Choroid plexus epithelial cell (primary cell): ENCODE data around the gene GALP.
A peak's percentile ranks its signal among the peaks of the same experiment; 100 is the strongest.
"Not testable (repeated sequence)": the region's sequence is repeated elsewhere in the genome, so short reads cannot be mapped to it uniquely, and the experiment has no call there.

Experiments
- DNase-seq: peaks from one replicate; pipeline ENCODE4 v3.0.0-alpha.2; 2010; ENCODE audit warnings: low read depth
- H3K4me3 ChIP-seq: 2 replicates; pipeline ENCODE4 v1.5.1; 2011; ENCODE audit warnings: low read depth, mild to moderate bottlenecking, control low read depth, low read length, moderate library complexity
- TF ChIP-seq, protein P1 (sequence below): conservative IDR thresholded peaks from 2 replicates; pipeline ENCODE4 v1.5.1; 2011; ENCODE audit warnings: low read depth, mild to moderate bottlenecking, control low read depth, inconsistent platforms, low read length, moderate library complexity

Gene GALP

DNA sequence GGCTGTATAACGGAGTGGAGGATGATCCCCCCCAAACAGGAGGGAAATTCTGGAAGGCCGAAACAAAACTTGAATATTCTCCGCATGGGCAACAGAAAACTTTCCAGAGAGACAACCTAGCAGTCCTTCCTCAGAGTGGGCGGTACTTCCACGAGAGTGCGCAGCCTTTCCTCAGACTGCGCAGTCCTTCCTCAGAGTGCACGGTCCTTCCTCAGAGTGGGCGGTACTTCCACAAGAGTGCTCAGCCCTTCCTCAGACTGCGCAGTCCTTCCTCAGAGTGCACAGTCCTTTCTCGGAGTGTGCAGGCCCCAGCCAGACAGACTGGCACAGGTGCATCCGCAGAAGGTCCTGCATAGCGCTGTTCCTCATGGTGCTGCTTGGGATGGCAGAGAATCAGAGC, 12.7 kb upstream of the GALP start:
- no peak for DNase-seq
- TF ChIP-seq, protein P1, sequence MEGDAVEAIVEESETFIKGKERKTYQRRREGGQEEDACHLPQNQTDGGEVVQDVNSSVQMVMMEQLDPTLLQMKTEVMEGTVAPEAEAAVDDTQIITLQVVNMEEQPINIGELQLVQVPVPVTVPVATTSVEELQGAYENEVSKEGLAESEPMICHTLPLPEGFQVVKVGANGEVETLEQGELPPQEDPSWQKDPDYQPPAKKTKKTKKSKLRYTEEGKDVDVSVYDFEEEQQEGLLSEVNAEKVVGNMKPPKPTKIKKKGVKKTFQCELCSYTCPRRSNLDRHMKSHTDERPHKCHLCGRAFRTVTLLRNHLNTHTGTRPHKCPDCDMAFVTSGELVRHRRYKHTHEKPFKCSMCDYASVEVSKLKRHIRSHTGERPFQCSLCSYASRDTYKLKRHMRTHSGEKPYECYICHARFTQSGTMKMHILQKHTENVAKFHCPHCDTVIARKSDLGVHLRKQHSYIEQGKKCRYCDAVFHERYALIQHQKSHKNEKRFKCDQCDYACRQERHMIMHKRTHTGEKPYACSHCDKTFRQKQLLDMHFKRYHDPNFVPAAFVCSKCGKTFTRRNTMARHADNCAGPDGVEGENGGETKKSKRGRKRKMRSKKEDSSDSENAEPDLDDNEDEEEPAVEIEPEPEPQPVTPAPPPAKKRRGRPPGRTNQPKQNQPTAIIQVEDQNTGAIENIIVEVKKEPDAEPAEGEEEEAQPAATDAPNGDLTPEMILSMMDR: no peak

DNA sequence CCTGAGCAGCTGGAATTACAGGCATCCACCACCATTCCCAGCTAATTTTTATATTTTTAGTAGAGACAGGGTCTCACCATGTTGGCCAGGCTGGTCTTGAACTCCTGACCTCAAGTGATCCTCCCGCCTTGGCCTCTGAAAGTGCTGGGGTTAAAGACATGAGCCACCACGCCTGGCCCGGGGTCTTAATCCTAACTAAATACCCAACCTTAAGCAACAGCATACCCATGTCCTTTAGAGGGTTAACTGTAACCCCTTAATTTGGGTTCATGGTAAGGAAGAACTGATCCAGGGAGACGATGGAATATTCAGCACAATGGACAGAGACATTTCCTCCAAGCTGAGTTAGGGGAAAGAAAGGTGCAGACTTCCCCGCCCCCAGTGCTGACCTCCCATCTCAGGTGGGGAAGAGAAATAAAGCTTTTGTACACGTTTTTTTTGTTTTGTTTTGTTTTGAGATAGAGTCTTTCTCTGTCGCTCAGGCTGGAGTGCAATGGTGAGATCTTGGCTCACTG, 8.7 kb upstream of the GALP start:
- no peak overlapping the region for H3K4me3 ChIP-seq
- peak; percentile 21 for DNase-seq
- TF ChIP-seq, protein P1: no peak

More for the DNA sequence above, 12.7 kb upstream of the GALP start:
- H3K4me3 ChIP-seq: no peak overlapping the region

DNA sequence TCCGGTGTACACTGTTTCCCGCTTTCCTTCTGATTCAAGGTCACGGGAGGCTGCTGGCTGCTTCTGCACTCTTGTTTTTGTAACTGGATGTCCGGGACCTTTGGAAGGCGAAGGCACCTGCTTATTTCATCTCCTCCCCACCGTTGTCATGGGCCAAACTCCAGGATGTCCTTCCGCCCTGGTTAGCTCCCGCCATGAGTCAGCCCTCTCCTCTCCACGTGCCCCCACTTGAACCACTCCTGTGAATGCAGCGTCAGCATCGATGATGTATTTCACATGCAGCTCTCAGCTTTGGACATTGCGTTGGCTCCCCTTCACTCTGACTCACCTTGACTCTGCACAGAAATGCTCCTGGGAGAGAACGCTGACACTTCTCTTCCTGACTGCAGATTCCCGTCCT, 5.5 kb upstream of the GALP start:
- peak; percentile 25 for DNase-seq
- H3K4me3 ChIP-seq: no peak overlapping the region
- TF ChIP-seq, protein P1: no peak

DNA sequence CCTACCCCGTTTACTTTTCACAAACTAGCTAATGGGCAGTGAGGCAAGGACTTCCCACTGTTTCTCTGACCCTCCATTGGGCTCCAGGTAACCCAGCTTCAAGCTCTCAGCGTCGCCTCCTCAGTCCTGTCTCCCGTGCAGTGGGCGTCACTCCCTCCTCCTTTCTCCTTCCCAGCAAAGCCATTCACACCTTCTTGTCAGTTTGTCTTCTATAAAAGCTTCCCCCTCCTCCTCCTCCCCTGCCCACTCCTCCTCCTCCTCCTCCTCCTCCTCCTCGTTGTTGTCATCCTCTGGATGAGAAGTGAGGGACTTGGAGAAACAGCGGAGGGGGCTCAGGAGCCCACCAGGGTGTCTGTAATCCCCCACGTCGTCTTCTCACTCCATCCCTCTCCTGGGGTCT, 1.7 kb upstream of the GALP start:
- DNase-seq: no peak
- TF ChIP-seq, protein P1: no peak
- H3K4me3 ChIP-seq: no peak overlapping the region

DNA sequence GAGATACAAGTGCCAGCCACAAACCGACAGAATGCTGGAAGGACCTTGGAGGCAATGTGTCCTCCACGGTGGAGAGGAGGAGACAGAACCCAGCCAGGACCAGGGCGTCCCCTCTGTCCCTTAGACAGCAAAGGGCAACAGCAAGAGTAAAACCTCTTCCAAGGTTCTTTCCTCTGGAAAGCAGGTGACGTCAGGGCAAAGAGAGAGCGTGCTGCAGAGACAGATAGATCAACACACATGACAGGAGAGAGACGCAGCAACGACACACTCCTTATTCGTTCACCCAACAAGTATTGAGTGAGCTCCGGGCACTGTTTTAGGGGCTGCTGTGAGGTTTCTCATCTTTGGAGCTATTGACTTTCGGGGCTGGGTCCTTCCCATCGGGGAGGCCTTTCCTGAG, 1.3 kb upstream of the GALP start:
- DNase-seq: no peak
- H3K4me3 ChIP-seq: no peak overlapping the region
- TF ChIP-seq, protein P1: no peak

DNA sequence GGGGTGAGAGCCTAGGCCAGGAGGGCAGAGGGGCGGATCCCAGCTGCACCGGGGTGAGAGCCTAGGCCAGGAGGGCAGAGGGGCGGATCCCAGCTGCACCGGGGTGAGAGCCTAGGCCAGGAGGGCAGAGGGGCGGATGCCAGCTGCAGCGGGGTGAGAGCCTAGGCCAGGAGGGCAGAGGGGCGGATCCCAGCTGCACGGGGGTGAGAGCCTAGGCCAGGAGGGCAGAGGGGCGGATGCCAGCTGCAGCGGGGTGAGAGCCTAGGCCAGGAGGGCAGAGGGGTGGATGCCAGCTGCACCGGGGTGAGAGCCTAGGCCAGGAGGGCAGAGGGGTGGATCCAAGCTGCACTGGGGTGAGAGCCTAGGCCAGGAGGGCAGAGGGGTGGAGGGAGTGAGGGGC, 502 bp downstream of the GALP start:
- not testable (repeated sequence) for H3K4me3 ChIP-seq, DNase-seq

DNA sequence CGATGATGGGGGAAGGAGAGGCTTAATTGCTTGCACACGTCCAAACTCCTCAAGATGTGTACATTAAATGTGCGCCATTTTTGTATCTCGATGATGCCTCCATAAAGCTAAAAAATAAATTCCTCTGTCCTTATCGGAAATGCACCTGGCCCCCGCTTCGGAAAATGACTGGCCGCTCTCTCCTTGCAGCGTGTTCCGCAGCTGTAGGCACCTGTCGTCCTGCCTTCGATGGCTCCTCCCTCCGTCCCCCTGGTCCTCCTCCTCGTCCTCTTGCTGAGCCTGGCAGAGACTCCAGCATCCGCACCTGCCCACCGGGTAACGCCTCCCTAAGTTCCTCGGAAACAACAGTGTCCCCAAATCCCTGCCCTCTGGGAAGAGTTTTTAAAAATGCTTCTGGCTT, 1.1 kb downstream of the GALP start:
- TF ChIP-seq, protein P1: no peak

More for the DNA sequence above, 1.1 kb downstream of the GALP start:
- H3K4me3 ChIP-seq: no peak overlapping the region
- DNase-seq: no peak
